Measurements from ENCODE around the gene C6orf52.
"Not testable (repeated sequence)": the region's sequence is repeated elsewhere in the genome, so short reads cannot be mapped to it uniquely, and the experiment has no call there.

Gene C6orf52

DNA sequence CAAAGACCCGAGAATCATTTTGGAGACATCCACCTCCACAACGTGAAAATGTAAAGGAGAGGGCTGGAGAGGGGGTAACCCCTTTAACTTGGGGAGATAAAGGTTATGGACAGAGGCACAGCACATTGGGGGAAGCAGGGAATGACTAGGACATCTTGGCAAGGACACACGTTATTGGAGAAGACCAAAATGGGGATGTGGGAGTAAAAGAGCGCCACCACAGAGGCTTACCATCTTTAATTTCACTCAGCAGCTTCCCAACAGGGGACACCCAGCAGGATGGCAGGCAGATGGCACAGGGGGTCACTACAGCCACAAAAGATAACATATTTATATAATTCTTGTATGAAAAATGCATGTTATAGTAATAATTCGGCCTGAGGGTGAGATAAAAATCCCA is 9.8 kb downstream of the C6orf52 start:
- DNase-seq (ENCODE audit: low spot score), result no peak
- TF ChIP-seq, protein P1, sequence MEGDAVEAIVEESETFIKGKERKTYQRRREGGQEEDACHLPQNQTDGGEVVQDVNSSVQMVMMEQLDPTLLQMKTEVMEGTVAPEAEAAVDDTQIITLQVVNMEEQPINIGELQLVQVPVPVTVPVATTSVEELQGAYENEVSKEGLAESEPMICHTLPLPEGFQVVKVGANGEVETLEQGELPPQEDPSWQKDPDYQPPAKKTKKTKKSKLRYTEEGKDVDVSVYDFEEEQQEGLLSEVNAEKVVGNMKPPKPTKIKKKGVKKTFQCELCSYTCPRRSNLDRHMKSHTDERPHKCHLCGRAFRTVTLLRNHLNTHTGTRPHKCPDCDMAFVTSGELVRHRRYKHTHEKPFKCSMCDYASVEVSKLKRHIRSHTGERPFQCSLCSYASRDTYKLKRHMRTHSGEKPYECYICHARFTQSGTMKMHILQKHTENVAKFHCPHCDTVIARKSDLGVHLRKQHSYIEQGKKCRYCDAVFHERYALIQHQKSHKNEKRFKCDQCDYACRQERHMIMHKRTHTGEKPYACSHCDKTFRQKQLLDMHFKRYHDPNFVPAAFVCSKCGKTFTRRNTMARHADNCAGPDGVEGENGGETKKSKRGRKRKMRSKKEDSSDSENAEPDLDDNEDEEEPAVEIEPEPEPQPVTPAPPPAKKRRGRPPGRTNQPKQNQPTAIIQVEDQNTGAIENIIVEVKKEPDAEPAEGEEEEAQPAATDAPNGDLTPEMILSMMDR (IDR thresholded peaks at IDR 0.05; ENCODE audit: extremely low read depth, missing control alignments), result no peak

DNA sequence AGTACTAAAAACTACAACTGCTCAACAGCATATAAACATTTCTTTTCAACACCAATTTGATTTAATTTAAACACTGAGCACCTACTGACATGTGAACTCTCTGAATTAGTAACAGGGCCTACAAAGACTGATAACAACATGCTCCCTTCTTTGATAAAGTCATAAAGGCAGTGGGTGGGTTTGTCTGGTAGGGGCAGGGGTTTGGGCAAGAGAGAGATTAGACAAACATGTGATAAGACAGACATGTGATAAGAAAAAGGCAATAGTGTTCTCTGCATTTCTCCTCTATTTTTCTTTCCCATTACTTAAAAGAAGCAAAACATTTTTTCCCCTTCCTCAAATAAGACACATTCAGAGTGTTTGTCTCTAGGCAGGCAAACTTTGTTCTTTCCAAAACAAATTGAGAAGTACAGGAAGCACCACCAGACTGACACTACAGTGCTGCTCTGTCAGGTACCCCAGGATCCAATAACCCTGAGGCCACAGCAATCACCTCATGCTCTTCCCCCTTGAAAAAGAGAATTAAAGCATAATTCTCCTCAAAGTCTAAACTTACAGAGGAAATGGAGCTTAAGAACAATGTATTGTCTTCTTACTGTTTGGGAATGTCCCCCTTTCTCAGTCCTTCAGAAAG is 11.9 kb downstream of the C6orf52 start:
- no peak for DNase-seq (ENCODE audit: low spot score)
- TF ChIP-seq, protein P1 (IDR thresholded peaks at IDR 0.05; ENCODE audit: extremely low read depth, missing control alignments), result no peak

DNA sequence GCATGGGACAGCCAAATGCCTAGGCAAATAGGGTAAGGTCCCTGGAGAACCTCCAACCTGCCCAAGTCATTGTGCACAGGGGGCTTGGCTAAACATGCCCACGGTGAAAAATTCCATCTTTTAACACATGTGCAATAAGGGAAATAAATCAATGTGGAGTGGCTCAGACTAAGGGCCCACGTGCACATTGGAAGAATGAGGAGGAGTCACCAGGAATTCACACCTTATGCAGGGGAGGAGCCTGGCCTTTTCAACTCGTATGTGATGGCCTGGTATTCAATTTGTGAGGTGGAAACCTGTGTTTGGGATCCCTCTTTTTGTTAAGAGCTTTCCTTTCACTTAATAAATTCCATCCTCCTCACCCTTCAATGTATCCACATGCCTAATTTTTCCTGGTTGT is 12.6 kb downstream of the C6orf52 start:
- TF ChIP-seq, protein P1 (IDR thresholded peaks at IDR 0.05; ENCODE audit: extremely low read depth, missing control alignments), result no peak
- no peak for DNase-seq (ENCODE audit: low spot score)

DNA sequence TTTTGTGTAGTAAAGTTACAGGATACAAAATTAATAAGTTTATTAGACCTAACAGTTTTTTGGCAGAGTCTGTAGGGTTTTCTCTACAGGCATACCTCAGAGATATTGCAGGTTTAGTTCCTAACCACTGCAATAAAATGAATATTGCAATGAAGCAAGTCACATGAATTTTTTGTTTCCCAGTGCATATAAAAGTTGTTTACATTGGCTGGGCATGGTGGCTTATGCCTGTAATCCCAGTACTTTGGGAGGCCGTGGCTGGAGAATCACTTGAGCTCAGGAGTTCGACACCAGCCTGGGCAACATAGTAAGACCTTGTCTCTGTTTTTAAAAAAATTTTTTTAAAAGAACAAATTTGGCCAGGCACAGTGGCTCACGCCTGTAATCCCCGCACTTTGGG is 16.0 kb downstream of the C6orf52 start:
- DNase-seq (ENCODE audit: low spot score), result no peak
- TF ChIP-seq, protein P1 (IDR thresholded peaks at IDR 0.05; ENCODE audit: extremely low read depth, missing control alignments), result no peak

DNA sequence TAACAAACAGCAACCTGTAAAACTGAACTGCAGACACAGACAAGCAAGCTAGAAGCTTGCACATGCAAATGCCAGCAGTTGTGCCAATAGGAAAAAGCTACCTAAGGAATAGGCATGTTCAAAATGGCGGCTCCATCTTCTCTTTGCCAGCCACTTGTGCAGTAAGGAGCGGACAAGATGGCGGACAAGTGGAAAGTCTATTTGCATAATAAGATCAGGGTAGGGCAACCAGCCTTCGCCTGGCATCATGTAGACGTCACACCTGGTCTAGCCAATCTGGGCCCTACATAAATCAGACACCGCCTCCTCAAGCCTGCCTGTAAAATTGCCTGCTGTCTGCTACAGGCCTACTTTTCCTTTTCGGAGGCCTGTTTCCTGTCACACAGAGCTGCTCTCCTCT is 18.0 kb downstream of the C6orf52 start:
- TF ChIP-seq, protein P1 (IDR thresholded peaks at IDR 0.05; ENCODE audit: extremely low read depth, missing control alignments), result no peak
- DNase-seq (ENCODE audit: low spot score), result no peak

DNA sequence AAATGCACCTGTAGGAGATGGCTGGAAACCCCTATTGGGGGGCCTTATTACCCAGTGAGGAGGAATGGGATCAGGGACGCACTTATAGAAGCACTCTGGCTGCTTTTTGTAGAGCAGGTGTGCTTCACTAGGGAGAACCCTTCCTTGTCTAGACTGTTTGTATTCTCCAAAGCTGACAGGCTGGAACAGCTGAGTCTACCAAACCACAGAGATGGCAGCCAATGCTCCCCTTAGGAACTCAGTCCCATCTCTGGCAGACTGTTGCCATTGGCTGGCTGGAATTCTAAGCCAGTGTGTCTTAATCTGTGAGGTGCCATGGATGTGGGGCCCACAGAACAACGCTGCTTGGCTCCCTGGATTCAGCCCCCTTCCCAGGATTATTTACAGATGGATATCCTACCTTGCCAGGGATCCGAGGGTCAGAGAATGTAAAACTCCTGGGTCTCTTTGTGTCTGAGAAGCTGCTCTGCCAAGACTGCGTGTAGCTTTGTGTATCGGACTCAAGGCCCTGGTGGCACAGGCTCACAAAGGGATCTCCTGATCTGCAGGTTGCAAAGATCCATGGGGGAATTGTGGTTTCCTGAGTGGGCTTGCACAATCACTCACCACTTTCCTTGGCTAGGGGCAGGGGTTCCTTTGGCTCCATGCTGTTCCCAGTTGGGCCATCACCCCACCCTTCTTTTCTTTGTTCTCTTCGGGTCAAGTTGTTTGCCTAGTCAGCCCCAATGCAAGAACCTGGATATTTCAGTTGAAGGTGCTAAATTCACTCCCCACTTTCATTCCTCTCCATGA is 26.1 kb downstream of the C6orf52 start:
- TF ChIP-seq, protein P1 (IDR thresholded peaks at IDR 0.05; ENCODE audit: extremely low read depth, missing control alignments), result no peak
- no peak for DNase-seq (ENCODE audit: low spot score)

DNA sequence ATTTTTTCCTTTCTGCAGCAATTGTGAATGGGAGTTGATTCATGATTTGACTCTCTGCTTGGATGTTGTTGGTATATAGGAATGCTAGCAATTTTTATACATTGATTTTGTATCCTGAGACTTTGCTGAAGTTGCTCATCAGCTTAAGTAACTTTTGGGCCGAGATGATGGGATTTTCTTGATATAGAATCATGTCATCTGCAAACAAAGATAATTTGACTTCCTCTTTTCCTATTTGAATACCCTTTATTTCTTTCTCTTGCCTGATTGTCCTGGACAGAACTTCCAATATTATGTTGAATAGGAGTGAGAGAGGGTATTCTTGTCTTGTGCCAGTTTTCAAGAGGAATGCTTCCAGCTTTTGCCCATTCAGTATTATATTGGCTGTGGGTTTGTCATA is 28.8 kb downstream of the C6orf52 start:
- not testable (repeated sequence) for DNase-seq (ENCODE audit: low spot score)

DNA sequence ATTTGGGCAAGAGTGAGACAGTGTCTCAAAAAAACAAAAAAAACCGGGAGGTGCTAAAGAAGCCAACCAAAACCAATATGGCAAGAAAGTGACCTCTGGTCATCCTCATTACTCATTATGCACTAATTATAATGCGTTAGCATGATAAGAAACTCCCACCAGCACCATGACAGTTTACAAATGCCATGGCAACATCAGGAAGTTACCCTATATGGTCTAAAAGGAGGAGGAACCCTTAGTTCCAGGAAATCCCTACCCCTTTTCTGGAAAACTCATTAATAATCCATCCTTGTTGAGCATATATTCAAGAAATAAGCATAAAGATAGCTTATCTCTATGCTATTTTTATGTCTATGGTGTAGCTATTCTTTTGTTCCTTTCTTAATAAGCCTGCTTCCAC is 31.7 kb downstream of the C6orf52 start:
- TF ChIP-seq, protein P1 (IDR thresholded peaks at IDR 0.05; ENCODE audit: extremely low read depth, missing control alignments), result no peak
- DNase-seq (ENCODE audit: low spot score), result no peak
